Calu3 (cell line): Measurements from ENCODE around the gene DOK7. TPM values are rescaled to one million over a fixed set of nuclear protein-coding genes. Genes with fewer than 3 reads are reported as not detected.

Experiments used
- BruUV-seq: library from RNA; stranded (reverse); fragments of 400-500 nt; replicated peaks from 2 replicates; lab custom pipeline; 2021; lab: Mats Ljungman, UMichigan
- CTCF ChIA-PET: fragments of 300-600 bp; sonication (Branson Sonifier 250); formaldehyde crosslinking; loops from one replicate; lab custom pipeline; 2022; ENCODE audit warnings: antibody characterized with exemption; lab: Charles Lee
- DNase-seq: peaks from one replicate; pipeline ENCODE4 v3.0.0; 2022
- H3K27ac Mint-ChIP-seq: one replicate; pipeline ENCODE4 v1.8.0; 2022; ENCODE audit warnings: mixed read lengths; ENCODE audit not compliant: unreplicated experiment
- H3K27me3 Mint-ChIP-seq: one replicate; pipeline ENCODE4 v1.8.0; 2022; ENCODE audit warnings: mixed read lengths; ENCODE audit not compliant: unreplicated experiment
- H3K36me3 Mint-ChIP-seq: one replicate; pipeline ENCODE4 v1.8.0; 2022; ENCODE audit warnings: mild to moderate bottlenecking, moderate library complexity, mixed read lengths; ENCODE audit not compliant: insufficient read depth, unreplicated experiment
- H3K4me1 Mint-ChIP-seq: one replicate; pipeline ENCODE4 v1.8.0; 2022; ENCODE audit warnings: mild to moderate bottlenecking, low read depth, mixed read lengths; ENCODE audit not compliant: unreplicated experiment
- H3K4me3 Mint-ChIP-seq: one replicate; pipeline ENCODE4 v1.8.0; 2022; ENCODE audit warnings: mild to moderate bottlenecking, low read depth, moderate library complexity, mixed read lengths; ENCODE audit not compliant: unreplicated experiment
- H3K9me3 Mint-ChIP-seq: one replicate; pipeline ENCODE4 v1.8.0; 2022; ENCODE audit warnings: low read depth, mixed read lengths; ENCODE audit not compliant: unreplicated experiment
- CTCF ChIP-seq: fragments of 200-600 bp; IDR thresholded peaks from one replicate; pipeline ENCODE4 v1.8.0; 2022; ENCODE audit warnings: antibody characterized with exemption; ENCODE audit not compliant: unreplicated experiment
- intact Hi-C: fragments of 100-400 bp; cut with micrococcal nuclease; formaldehyde crosslinking; loops from one replicate; pipeline ENCODE4 v1.10.0; 2022; ENCODE audit not compliant: unreplicated experiment
- total RNA-seq: library from RNA; stranded (reverse); gene quantifications from 2 replicates; pipeline ENCODE4 v1.2.3, GENCODE V29; 2022

Gene DOK7
- total RNA-seq, 1 experiment from 2014 or later: 2.7 TPM

GRCh38 chr4:3491681-3492405, 28.7 kb downstream of the DOK7 start:
- BruUV-seq: no TSS peak
- Mint-ChIP-seq H3K9me3 (no peaks in the 10 kb centered on the region), H3K4me3 (no peak overlapping the region), H3K36me3 (peaks cover 23% of the 10 kb centered on the region), H3K27me3 (no peaks in the 10 kb centered on the region), H3K4me1 (peaks cover 8% of the 10 kb centered on the region), H3K27ac (no peak overlapping the region)
- no peak for TF ChIP-seq CTCF
- no peak for DNase-seq
- CTCF ChIA-PET: no interaction called here
- intact Hi-C loops: no loop called here

- intact Hi-C loops: no loop called here
- Mint-ChIP-seq H3K27me3 (no peaks in the 10 kb centered on the region), H3K4me3 (no peak overlapping the region), H3K27ac (no peak overlapping the region), H3K9me3 (no peaks in the 10 kb centered on the region), H3K4me1 (peaks cover 8% of the 10 kb centered on the region), H3K36me3 (peaks cover 22% of the 10 kb centered on the region)
- no peak for TF ChIP-seq CTCF
- DNase-seq: no peak
- no TSS peak for BruUV-seq
- CTCF ChIA-PET: no interaction called here
Observed at GRCh38 chr4:3492741-3493719, 29.9 kb downstream of the DOK7 start.

GRCh38 chr4:3493720-3494461, 30.8 kb downstream of the DOK7 start:
- intact Hi-C loops: no loop called here
- TF ChIP-seq CTCF: no peak
- H3K27ac Mint-ChIP-seq: no peak overlapping the region
- H3K9me3 Mint-ChIP-seq: no peaks in the 10 kb centered on the region
- peaks cover 3% of the 10 kb centered on the region for H3K4me1 Mint-ChIP-seq
- no TSS peak for BruUV-seq
- H3K27me3 Mint-ChIP-seq: no peaks in the 10 kb centered on the region
- DNase-seq: no peak
- CTCF ChIA-PET: no interaction called here
- peaks cover 16% of the 10 kb centered on the region for H3K36me3 Mint-ChIP-seq
- H3K4me3 Mint-ChIP-seq: no peak overlapping the region

- no peak for DNase-seq
- Mint-ChIP-seq H3K27ac (no peak overlapping the region), H3K4me3 (no peak overlapping the region), H3K36me3 (peaks cover 13% of the 10 kb centered on the region), H3K27me3 (no peaks in the 10 kb centered on the region), H3K9me3 (no peaks in the 10 kb centered on the region), H3K4me1 (no peaks in the 10 kb centered on the region)
- BruUV-seq: no TSS peak
- intact Hi-C loops: no loop called here
- TF ChIP-seq CTCF: no peak
- CTCF ChIA-PET: no interaction called here
Observed at GRCh38 chr4:3494462-3494871, 31.4 kb downstream of the DOK7 start.
